Duodenal mucosa (tissue), 2 donors: Measurements from ENCODE around the gene LIN52.

Source experiments
- H3K27ac ChIP-seq: one replicate; pipeline ENCODE4 v1.7.0; 2013; ENCODE audit warnings: low read depth, low read length
- H3K27me3 ChIP-seq, 2 donors: one replicate each; pipeline ENCODE4 v1.7.0; 2013; ENCODE audit warnings: low read length in 2 of 2, control low read depth in 1 of 2; ENCODE audit not compliant: insufficient read depth in 2 of 2, control insufficient read depth in 1 of 2
- H3K36me3 ChIP-seq, 2 donors: one replicate each; pipeline ENCODE4 v1.7.0; 2013; ENCODE audit warnings: low read length in 2 of 2, control low read depth in 1 of 2; ENCODE audit not compliant: insufficient read depth in 2 of 2, control insufficient read depth in 1 of 2
- H3K4me1 ChIP-seq, 2 donors: one replicate each; pipeline ENCODE4 v1.7.0; 2013; ENCODE audit warnings: low read length in 2 of 2, control low read depth in 1 of 2; ENCODE audit not compliant: insufficient read depth in 2 of 2, control insufficient read depth in 1 of 2
- H3K4me3 ChIP-seq, 2 donors: one replicate each; pipeline ENCODE4 v1.7.0; 2013; ENCODE audit warnings: low read length in 2 of 2, low read depth in 1 of 2
- H3K9ac ChIP-seq, 2 donors: one replicate each; pipeline ENCODE4 v1.7.0; 2013; ENCODE audit warnings: low read length in 2 of 2, low read depth in 1 of 2
- H3K9me3 ChIP-seq, 2 donors: one replicate each; pipeline ENCODE4 v1.7.0; 2013; ENCODE audit warnings: low read length in 2 of 2, control low read depth in 1 of 2; ENCODE audit not compliant: control insufficient read depth in 1 of 2

Gene LIN52

DNA sequence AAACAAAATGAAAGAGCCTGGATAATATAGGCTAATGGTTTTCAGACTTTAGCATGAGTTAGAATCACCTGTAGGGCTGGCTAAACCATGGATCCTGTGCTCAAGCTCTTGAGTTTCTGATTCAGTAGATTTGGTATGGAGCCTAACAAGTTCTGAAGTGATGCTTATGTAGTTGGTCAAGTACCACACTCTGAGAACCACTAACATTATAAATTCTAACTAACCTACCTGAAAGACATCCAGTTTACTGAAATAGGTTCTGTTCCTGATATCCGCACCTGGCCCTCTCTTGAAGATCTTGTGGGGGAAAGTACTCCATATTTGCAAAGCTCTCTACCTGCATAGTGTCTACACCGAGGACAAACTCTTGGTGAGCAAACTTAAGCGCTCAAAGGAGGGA lies 95.1 kb downstream of the LIN52 start:
- no peak overlapping the region for H3K4me3 ChIP-seq
- no peaks in the 10 kb centered on the region for H3K4me1 ChIP-seq
- no peak overlapping the region for H3K9ac ChIP-seq
- no peaks in the 10 kb centered on the region for H3K9me3 ChIP-seq
- H3K27ac ChIP-seq = no peak overlapping the region
- H3K36me3 ChIP-seq = no peaks in the 10 kb centered on the region
- no peaks in the 10 kb centered on the region for H3K27me3 ChIP-seq

GRCh38 chr14:74190927-74191575 lies 106.3 kb downstream of the LIN52 start:
- Histone ChIP-seq H3K36me3 (peaks cover 3 to 4% of the 10 kb centered on the region in 2 donors), H3K9ac (no peak overlapping the region), H3K4me3 (no peak overlapping the region), H3K27ac (no peak overlapping the region), H3K4me1 (no peaks in the 10 kb centered on the region), H3K9me3 (no peaks in the 10 kb centered on the region), H3K27me3 (no peaks in the 10 kb centered on the region)

DNA sequence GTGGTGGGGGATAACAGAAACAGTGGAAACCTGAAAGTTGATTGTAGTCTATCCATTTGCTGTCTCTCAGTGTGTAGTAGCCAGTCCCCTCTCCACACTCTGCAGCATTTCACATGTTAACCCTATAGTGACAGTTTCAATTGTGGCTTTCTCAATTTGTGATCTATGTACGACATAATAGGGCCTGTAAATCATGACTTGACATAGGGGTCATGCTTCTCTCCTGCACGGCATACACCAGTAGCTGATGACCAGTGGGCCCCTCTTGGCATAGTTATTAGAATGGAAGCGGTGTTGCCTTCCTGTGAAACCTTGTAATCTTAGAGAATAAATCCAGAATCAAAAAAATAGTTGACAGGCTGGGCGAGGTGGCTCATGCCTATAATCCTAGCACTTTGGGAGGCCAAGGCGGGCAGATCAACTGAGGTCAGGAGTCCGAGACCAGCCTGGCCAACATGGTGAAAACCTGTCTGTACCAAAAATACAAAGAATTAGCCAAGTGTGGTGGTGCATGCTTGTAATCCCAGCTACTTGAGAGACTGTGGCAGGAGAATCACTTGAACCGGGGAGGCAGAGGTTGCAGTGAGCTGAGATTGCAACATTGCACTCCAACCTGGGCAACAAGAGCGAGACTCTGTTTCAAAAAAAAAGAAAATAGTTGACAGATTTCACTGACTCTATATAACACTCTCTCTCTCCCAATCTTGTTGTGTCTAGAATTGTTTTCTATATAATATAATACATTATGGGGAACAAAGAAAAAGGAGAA lies 109.9 kb downstream of the LIN52 start:
- Histone ChIP-seq H3K4me1 (no peaks in the 10 kb centered on the region), H3K9ac (no peak overlapping the region), H3K27me3 (no peaks in the 10 kb centered on the region), H3K36me3 (peaks cover 3 to 14% of the 10 kb centered on the region in 2 donors), H3K9me3 (no peaks in the 10 kb centered on the region), H3K4me3 (no peak overlapping the region), H3K27ac (no peak overlapping the region)

GRCh38 chr14:74195623-74196022 lies 110.9 kb downstream of the LIN52 start:
- Histone ChIP-seq H3K36me3 (peaks cover 3 to 14% of the 10 kb centered on the region in 2 donors), H3K4me3 (no peak overlapping the region), H3K27ac (no peak overlapping the region), H3K27me3 (no peaks in the 10 kb centered on the region), H3K9me3 (no peaks in the 10 kb centered on the region), H3K4me1 (no peaks in the 10 kb centered on the region), H3K9ac (no peak overlapping the region)

- Histone ChIP-seq H3K27ac (no peak overlapping the region), H3K4me1 (no peaks in the 10 kb centered on the region), H3K27me3 (no peaks in the 10 kb centered on the region), H3K4me3 (no peak overlapping the region), H3K36me3 (peaks cover 7 to 14% of the 10 kb centered on the region in 2 donors), H3K9me3 (no peaks in the 10 kb centered on the region), H3K9ac (no peak overlapping the region)
Observed at GRCh38 chr14:74198441-74199234, 113.9 kb downstream of the LIN52 start.

- H3K27ac ChIP-seq = no peak overlapping the region
- peaks cover 7 to 14% of the 10 kb centered on the region in 2 donors for H3K36me3 ChIP-seq
Observed at GRCh38 chr14:74202113-74202512, 117.4 kb downstream of the LIN52 start.

DNA sequence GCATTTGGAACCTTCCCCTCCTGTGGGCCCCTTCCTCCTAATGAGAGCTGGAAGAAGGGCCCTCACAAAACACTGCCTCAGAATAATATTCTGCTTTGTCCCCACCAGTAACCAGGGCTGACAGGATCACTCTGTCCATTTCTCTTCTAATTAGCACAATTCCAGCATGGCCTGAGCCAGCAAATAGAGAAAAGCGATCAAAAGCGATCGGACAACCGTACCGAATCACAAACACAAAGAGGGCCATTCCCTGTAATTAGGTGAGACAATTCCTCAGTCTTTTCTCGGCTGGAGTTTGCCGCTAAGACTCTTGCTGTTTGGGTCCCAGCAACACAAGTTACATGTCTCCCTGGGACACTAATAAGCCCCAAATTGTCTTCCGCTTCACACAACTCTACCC lies 118.9 kb downstream of the LIN52 start:
- Histone ChIP-seq H3K27ac (no peak overlapping the region), H3K9me3 (no peaks in the 10 kb centered on the region), H3K27me3 (no peaks in the 10 kb centered on the region), H3K36me3 (peaks cover 7 to 14% of the 10 kb centered on the region in 2 donors), H3K4me1 (no peaks in the 10 kb centered on the region), H3K4me3 (no peak overlapping the region), H3K9ac (no peak overlapping the region)

More at GRCh38 chr14:74202113-74202512, 117.4 kb downstream of the LIN52 start:
- Histone ChIP-seq H3K9me3 (no peaks in the 10 kb centered on the region), H3K27me3 (no peaks in the 10 kb centered on the region), H3K9ac (no peak overlapping the region), H3K4me3 (no peak overlapping the region), H3K4me1 (no peaks in the 10 kb centered on the region)

- no peaks in the 10 kb centered on the region for H3K4me1 ChIP-seq
- H3K36me3 ChIP-seq = peaks cover 7% of the 10 kb centered on the region in 2 donors
- H3K9ac ChIP-seq = no peak overlapping the region
- no peaks in the 10 kb centered on the region for H3K9me3 ChIP-seq
- H3K27me3 ChIP-seq = no peaks in the 10 kb centered on the region
- H3K27ac ChIP-seq = no peak overlapping the region
- H3K4me3 ChIP-seq = no peak overlapping the region
Observed at GRCh38 chr14:74204491-74204890, 119.7 kb downstream of the LIN52 start.

GRCh38 chr14:74205882-74206281 lies 121.1 kb downstream of the LIN52 start:
- H3K4me1 ChIP-seq = no peaks in the 10 kb centered on the region
- peaks cover 3 to 7% of the 10 kb centered on the region in 2 donors for H3K36me3 ChIP-seq
- H3K4me3 ChIP-seq = no peak overlapping the region
- H3K27ac ChIP-seq = no peak overlapping the region
- no peaks in the 10 kb centered on the region for H3K9me3 ChIP-seq
- no peak overlapping the region for H3K9ac ChIP-seq
- H3K27me3 ChIP-seq = no peaks in the 10 kb centered on the region

GRCh38 chr14:74207943-74208342 lies 123.2 kb downstream of the LIN52 start:
- Histone ChIP-seq H3K36me3 (peaks cover 0 to 2% of the 10 kb centered on the region in 2 donors), H3K9me3 (no peaks in the 10 kb centered on the region), H3K4me3 (no peak overlapping the region), H3K4me1 (no peaks in the 10 kb centered on the region), H3K9ac (no peak overlapping the region), H3K27ac (no peak overlapping the region), H3K27me3 (no peaks in the 10 kb centered on the region)
